NCI-H2196 (cell line): ENCODE measurements around the gene CCNH.

Source experiments
- DNase-seq: peaks from one replicate; lab custom pipeline; 2025; ENCODE audit not compliant: unreplicated experiment; lab: John Stamatoyannopoulos, UW

The CCNH gene

DNA sequence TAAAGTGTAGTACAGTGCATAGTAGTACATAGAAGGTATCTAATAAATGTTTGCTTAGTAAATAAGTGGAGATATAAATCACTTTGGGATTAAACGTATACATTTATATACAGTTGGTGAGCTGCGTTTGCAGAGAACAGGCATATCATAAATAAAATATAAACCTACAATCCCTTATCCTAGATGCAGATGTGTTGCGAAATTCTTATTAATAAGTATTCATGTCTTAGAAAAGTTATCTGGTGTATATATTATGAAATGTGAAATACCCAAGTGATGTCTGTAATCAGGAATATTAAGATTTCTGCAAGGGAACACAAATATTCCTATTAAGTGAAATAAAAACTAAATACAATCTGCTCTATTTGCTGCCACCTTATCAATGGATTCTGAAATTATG is 8.8 kb downstream of the CCNH start:
- no peak for DNase-seq

- no peak for DNase-seq
Observed at GRCh38 chr5:87403409-87403808, 9.3 kb downstream of the CCNH start.

- no peak for DNase-seq
Observed at GRCh38 chr5:87401626-87402025, 11.1 kb downstream of the CCNH start.

- peak; percentile 6 for DNase-seq
Observed at GRCh38 chr5:87400305-87400899, 12.3 kb downstream of the CCNH start.

DNA sequence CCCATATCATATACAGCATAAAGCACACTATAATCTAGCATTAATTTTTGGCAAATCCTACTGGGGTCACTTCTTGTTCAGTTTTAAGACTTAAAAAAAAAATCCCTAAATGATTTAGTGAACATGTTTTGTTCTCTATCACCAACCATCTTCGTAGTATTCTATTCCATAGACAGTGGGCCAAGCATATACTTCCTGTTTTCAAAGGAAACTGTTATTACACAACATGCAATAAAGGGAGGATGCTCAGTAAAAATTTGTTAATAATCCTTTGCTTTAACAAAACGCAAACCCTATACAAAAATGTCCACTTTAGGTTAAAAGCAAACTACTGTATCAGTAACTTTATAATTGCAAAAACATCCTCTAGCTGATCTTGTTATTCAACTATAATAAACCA is 13.0 kb downstream of the CCNH start:
- DNase-seq = no peak

- no peak for DNase-seq
Observed at GRCh38 chr5:87398981-87399614, 13.6 kb downstream of the CCNH start.

DNA sequence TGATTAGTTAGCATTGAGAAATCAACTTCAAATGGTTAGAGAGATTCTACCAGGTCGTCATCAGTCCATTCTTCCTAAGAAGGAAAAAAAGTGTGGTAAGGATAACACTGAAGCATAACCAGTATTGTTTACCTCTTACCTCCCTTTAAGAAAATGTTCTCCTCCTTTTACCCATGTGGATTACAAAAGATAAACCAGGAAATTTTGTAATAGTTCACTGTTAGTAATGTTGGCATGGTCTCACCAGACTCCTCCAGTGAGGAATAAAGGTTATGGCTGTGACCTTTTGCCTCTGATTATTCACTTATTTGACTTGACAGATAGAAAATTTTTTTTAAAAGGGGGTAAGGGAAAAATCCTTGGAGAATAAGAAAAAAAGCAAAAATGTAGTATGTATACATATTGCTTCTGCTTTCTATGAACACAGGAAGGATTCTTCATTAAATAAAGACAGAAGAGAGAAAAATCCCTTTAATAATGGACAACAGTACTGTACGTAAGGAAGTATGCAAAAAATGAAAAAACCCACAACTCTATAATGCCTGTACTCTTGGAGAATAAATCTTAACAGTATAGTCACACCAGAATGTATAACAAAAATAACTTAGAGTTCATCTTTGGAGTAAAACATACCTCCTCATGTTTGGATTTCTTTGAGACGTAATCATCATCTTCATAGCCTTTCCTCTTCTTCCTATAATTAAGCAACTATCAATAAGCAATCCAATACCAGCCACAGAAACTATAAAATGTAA is 18.1 kb downstream of the CCNH start:
- no peak for DNase-seq

DNA sequence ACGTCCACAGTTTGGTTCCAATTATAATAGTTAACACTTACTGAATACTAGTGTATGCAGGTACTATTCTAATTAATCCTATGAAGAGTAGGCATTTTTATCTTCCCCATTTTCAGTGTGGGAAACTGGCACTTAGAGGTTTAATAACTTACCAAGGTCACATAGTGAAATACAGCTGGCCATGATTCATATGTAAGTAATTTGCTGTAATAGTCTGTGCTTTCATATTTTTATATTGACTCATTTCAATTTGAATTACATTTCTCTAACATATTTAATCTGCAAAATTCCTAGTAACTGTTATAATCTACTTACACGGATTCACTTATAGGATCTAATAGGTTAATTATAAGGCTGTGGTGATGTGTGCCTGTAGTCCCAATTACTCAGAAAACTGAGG is 19.4 kb downstream of the CCNH start:
- no peak for DNase-seq

- DNase-seq = no peak
Observed at GRCh38 chr5:87392801-87393200, 19.9 kb downstream of the CCNH start.

GRCh38 chr5:87392170-87392569 is 20.6 kb downstream of the CCNH start:
- no peak for DNase-seq

- DNase-seq = no peak
Observed at GRCh38 chr5:87390576-87391199, 22.0 kb downstream of the CCNH start.

GRCh38 chr5:87390075-87390474 is 22.7 kb downstream of the CCNH start:
- no peak for DNase-seq

GRCh38 chr5:87389296-87390034 is 23.3 kb downstream of the CCNH start:
- no peak for DNase-seq

DNA sequence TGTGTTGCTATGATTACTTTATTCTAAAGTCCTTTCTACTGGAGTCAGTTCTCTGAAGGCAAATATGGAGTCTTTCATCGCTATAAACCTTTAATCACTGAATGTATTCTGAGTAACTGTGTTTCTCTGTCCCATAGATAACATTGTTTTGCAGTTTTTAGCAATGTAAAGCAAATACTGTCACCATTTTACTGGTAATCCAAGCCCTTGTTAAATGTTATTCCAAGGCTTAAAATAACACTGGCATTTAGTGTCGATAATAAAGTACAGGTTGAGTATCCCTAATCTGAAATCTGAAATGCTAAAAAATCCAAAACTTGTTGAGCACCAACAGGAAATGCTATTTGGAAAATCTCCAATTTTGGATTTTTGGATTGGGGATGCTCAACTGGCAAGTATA is 24.6 kb downstream of the CCNH start:
- DNase-seq = no peak

- DNase-seq = no peak
Observed at GRCh38 chr5:87385802-87386201, 26.9 kb downstream of the CCNH start.

DNA sequence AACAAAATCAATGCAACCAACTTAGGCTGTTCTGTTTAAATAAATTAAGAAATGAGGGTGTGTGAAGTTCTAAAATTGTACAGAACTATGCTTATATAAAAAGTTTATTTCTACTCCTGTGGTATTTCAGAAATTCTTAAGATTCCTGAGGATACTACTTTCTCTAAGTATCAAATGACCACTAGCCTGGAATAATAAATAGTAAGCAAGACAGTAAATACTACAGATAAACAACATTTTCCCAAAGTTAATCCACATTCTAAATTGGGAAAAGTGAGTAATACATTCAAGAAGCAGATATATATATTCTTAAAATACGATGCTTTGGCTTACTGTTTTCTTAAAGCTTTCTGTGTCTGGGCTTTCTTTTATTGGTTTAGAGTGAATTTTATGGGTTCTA is 29.5 kb downstream of the CCNH start:
- no peak for DNase-seq

- DNase-seq = no peak
Observed at GRCh38 chr5:87382224-87382623, 30.5 kb downstream of the CCNH start.

DNA sequence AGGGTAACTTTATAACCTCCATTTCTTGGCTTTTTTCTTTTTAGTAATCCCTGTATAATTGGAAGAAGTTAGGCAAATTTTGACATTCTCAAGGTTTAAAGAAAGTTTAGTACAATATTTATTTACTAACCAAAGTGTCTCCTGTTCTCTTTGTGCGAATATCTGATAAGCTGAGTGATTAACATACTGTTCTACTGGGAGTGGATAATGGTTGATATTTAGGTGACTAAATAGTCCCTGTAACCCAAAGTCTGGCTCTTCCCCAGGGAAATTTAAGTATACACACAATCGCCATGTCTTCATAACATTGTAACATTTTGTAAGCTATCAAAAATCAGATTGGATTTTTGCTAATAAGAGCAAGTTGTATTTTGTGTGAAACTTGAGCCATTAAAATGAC is 40.0 kb downstream of the CCNH start:
- DNase-seq = no peak

DNA sequence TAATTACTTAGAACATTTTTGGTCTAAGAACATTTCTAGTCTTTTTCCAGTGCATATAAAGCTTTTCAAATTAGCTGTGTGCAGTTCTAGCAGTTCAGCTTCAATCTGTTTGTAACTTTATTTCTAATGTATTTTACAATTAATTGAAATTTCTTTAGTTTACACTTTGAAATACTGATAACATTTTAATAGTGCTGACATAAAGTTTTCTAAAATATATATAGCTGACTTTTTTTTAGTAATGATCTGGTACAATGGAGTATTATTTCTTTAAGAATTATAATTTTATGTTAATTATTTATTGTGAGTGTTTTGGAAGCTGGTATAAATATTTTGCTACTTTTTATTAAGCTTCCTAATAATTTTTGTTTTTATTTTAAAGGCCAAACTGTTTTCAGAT is 43.3 kb downstream of the CCNH start:
- no peak for DNase-seq

- DNase-seq = no peak
Observed at GRCh38 chr5:87368601-87369000, 44.1 kb downstream of the CCNH start.

- no peak for DNase-seq
Observed at GRCh38 chr5:87367243-87367642, 45.5 kb downstream of the CCNH start.
